Measurements from ENCODE around the gene PRCC. TPM values are rescaled to one million over a fixed set of nuclear protein-coding genes. Genes with fewer than 3 reads are reported as not detected.

Gene PRCC
- polyA plus RNA-seq, 1 donor = 65.4 TPM

GRCh38 chr1:156841295-156841855 is 74.0 kb downstream of the PRCC start:
- DNase-seq (ENCODE audit: low read depth) = no peak

GRCh38 chr1:156842618-156843300 is 75.4 kb downstream of the PRCC start:
- DNase-seq (ENCODE audit: low read depth) = no peak

DNA sequence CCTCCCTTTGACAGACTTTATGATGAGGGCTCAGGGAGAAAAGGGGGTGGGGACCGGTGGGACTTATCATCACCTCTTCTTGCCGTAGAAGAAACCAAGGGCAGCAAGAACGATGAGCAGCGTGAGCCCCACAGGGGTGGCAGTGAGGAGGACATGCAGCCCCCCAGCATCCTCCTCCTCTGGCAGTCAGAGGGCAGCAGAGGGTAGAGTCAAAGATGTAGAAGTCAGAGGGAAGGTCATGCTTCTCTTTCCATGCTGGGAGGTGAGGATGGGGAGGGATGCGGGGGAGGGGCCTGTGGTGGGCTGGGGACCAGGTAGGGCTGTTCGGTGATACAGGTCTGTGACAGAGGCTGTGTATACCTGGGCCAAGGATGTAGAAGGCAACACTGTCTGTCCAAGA is 76.8 kb downstream of the PRCC start:
- DNase-seq (ENCODE audit: low read depth) = no peak

GRCh38 chr1:156844638-156845037 is 77.3 kb downstream of the PRCC start:
- DNase-seq (ENCODE audit: low read depth) = no peak

- DNase-seq (ENCODE audit: low read depth) = no peak
Measured at GRCh38 chr1:156845055-156845952, 78.0 kb downstream of the PRCC start.

DNA sequence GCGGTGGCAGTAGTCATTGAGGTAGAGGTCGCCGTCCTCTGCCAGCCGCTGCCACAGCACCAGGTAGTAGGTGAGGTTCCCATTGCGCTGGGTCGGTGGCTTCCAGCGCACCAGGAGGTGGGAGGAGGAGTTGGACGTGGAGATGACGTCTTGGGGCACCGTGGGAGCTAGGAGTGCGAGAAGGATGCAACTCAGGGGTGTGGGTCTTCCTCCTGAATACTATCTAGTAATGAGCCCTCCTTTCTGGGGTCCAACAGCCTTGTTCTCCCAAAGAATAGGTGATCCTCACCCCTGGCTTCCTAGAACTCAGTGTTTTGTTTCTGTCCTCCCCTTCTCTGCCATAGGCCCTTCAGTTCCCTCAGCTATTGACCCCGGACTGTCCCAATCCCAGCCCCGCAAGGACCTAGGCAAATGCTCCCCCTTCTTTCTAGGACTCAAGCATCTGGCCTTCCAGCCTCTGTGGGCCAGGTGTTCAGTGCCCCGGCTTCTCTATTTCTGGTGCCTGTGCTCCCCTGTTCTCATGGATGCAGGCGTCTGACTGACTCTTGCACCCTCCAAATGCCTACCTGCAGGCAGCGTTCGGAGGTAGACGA is 78.7 kb downstream of the PRCC start:
- no peak for DNase-seq (ENCODE audit: low read depth)

DNA sequence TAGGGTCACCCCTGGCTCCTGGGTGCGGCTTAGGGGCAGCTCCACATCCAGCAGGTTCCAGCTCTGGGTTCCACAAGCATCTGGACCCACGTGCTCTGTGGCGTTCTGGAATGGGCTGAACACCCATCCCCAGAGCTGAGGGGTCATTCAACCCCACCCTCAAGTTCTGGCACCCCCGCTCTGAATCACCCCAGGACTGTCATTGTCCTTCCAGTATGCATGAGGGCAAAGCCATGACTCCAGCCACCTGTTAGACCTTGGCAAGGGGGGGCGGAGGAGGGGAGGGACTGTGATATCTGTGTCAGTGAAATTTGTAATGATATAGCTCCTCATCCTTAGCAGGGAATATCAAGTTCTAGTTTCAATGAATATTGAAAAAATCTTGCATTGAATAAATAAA is 79.3 kb downstream of the PRCC start:
- no peak for DNase-seq (ENCODE audit: low read depth)

DNA sequence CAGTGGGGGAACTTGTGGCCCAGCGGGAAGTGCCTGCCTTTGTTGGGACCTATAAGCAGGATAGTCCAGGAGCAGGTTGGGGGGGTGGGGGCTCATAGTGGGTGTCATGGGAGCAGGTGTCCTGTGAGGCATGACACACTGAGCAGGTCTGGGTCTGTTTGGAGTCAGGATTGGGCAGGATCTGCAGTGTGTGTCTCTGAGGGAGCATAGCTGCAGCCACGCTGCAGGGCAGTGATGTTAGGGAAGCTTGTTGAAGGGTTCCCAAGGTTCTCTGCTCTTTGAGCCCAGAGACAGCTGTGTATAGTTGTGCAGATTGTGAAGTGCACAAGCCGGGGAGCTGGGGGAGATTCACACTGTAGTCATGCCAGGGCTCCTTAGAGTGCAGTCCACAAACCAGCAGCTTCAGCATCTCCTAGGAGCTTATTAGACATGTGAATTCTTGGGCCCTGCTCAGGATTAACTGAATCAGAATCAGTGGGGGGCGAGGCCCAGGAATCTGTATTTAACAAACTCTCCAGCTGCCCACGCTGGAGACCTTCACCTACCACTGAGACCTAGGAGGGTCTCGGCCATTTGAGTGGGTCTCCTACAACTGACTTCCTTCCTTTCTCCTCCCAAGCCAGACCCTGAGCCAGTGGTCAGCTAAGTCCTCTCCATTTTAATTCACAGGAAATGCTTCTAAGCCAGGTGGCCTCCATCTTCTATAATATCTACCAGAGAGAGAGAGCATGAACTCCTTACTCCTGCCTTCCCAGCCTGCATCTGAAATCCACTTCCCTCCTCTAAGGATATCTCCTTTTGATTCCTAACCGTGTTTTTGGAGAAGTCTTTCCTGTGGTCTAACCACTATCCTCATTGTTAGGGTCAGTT is 80.5 kb downstream of the PRCC start:
- DNase-seq (ENCODE audit: low read depth) = no peak

GRCh38 chr1:156848461-156849150 is 81.3 kb downstream of the PRCC start:
- no peak for DNase-seq (ENCODE audit: low read depth)

DNA sequence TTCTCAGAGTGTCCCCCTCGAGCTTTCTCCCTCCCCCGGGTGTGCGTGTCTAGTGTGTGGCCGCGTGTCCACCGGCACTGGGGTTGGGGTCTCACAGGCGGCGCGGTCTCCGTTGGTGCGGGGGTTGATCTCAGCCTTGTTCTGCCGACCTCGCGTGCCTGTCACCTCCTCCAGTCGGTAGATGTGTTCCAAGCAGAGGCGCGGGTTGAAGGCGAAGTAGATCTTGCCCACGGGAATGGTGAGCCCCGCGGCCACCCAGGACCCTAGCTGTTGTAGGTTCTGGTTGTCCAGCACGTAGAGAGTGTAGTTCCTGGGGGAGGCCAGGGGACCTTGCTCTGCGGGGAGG is 81.8 kb downstream of the PRCC start:
- no peak for DNase-seq (ENCODE audit: low read depth)

Other genes with a start within 250 kb of the PRCC start
- gene IQGAP3, start 195.0 kb upstream of the PRCC start, polyA plus RNA-seq (ENCODE audit: insufficient read length) = 5.5 TPM
- gene TTC24, start 187.8 kb upstream of the PRCC start, polyA plus RNA-seq (ENCODE audit: insufficient read length) = 0.32 TPM
- 26.2 TPM for gene NAXE, start 175.8 kb upstream of the PRCC start, polyA plus RNA-seq (ENCODE audit: insufficient read length)
- gene GPATCH4, start 166.1 kb upstream of the PRCC start, polyA plus RNA-seq (ENCODE audit: insufficient read length) = 30.5 TPM
- gene HAPLN2, start 148.1 kb upstream of the PRCC start, polyA plus RNA-seq (ENCODE audit: insufficient read length) = 0.43 TPM
- 1.2 TPM for gene BCAN, start 125.4 kb upstream of the PRCC start, polyA plus RNA-seq (ENCODE audit: insufficient read length)
- 945 TPM for gene NES, start 90.1 kb upstream of the PRCC start, polyA plus RNA-seq (ENCODE audit: insufficient read length)
- gene CRABP2, start 62.0 kb upstream of the PRCC start, polyA plus RNA-seq (ENCODE audit: insufficient read length) = 349 TPM
- 20.7 TPM for gene METTL25B, start 39.1 kb upstream of the PRCC start, polyA plus RNA-seq (ENCODE audit: insufficient read length)
- 23.3 TPM for gene ISG20L2, start 38.8 kb upstream of the PRCC start, polyA plus RNA-seq (ENCODE audit: insufficient read length)
- gene MRPL24, start 26.4 kb upstream of the PRCC start, polyA plus RNA-seq (ENCODE audit: insufficient read length) = 63.5 TPM
- gene HDGF, start 15.9 kb upstream of the PRCC start, polyA plus RNA-seq (ENCODE audit: insufficient read length) = 134 TPM
- 0.39 TPM for gene SH2D2A, start 49.3 kb downstream of the PRCC start, polyA plus RNA-seq (ENCODE audit: insufficient read length)
- gene INSRR, start 91.6 kb downstream of the PRCC start, polyA plus RNA-seq (ENCODE audit: insufficient read length) = 0.70 TPM
- 0.37 TPM for gene NTRK1, start 93.3 kb downstream of the PRCC start, polyA plus RNA-seq (ENCODE audit: insufficient read length)
- gene PEAR1, start 126.2 kb downstream of the PRCC start, polyA plus RNA-seq (ENCODE audit: insufficient read length) = 21.1 TPM
- gene LRRC71, start 153.1 kb downstream of the PRCC start, polyA plus RNA-seq (ENCODE audit: insufficient read length) = 1.2 TPM

All from forelimb muscle (tissue), 1 donor.